HG03039 (cell line): Measurements from ENCODE around the gene MCU.
"Not testable (repeated sequence)": the region's sequence is repeated elsewhere in the genome, so short reads cannot be mapped to it uniquely, and the experiment has no call there.

ENCODE experiments used
- ATAC-seq: cut with Tn5 transposase; IDR thresholded peaks from one replicate; pipeline ENCODE4 v1.9.1; 2021; ENCODE audit warnings: mild to moderate bottlenecking, moderate library complexity; ENCODE audit not compliant: unreplicated experiment

Gene MCU

GRCh38 chr10:72758930-72759329 lies 67.0 kb downstream of the MCU start:
- ATAC-seq: not testable (repeated sequence)

- ATAC-seq: no peak
These were observed 67.6 kb downstream of the MCU start for GRCh38 chr10:72759584-72759983.

GRCh38 chr10:72761498-72761897 lies 69.6 kb downstream of the MCU start:
- no peak for ATAC-seq

GRCh38 chr10:72762042-72762441 lies 70.1 kb downstream of the MCU start:
- ATAC-seq: no peak

GRCh38 chr10:72763201-72763600 lies 71.3 kb downstream of the MCU start:
- ATAC-seq: no peak

GRCh38 chr10:72764151-72764550 lies 72.2 kb downstream of the MCU start:
- ATAC-seq: no peak

- no peak for ATAC-seq
These were observed 73.3 kb downstream of the MCU start for GRCh38 chr10:72765051-72765745.

GRCh38 chr10:72771195-72771594 lies 79.3 kb downstream of the MCU start:
- not testable (repeated sequence) for ATAC-seq

GRCh38 chr10:72772031-72772430 lies 80.1 kb downstream of the MCU start:
- no peak for ATAC-seq

GRCh38 chr10:72779874-72780273 lies 87.9 kb downstream of the MCU start:
- no peak for ATAC-seq

- ATAC-seq: no peak
These were observed 90.8 kb downstream of the MCU start for GRCh38 chr10:72782649-72783330.

- no peak for ATAC-seq
These were observed 91.5 kb downstream of the MCU start for GRCh38 chr10:72783410-72783833.

GRCh38 chr10:72784551-72785351 lies 92.8 kb downstream of the MCU start:
- ATAC-seq: no peak

GRCh38 chr10:72785409-72785808 lies 93.5 kb downstream of the MCU start:
- ATAC-seq: no peak

- no peak for ATAC-seq
These were observed 98.5 kb downstream of the MCU start for GRCh38 chr10:72790216-72790990.

- ATAC-seq: no peak
These were observed 100.3 kb downstream of the MCU start for GRCh38 chr10:72792288-72792687.

GRCh38 chr10:72793752-72794151 lies 101.8 kb downstream of the MCU start:
- ATAC-seq: no peak

GRCh38 chr10:72794260-72794659 lies 102.3 kb downstream of the MCU start:
- ATAC-seq: no peak

- ATAC-seq: no peak
These were observed 104.1 kb downstream of the MCU start for GRCh38 chr10:72796042-72796441.

- no peak for ATAC-seq
These were observed 104.6 kb downstream of the MCU start for GRCh38 chr10:72796538-72796937.
